Astrocyte (in vitro differentiated cells and primary cell): ENCODE results near the gene KRT28. TPM values are rescaled to one million over a fixed set of nuclear protein-coding genes. Genes with fewer than 3 reads are reported as not detected.

Source experiments
- DNase-seq: peaks from one replicate; pipeline ENCODE4 v3.0.0-alpha.2; 2010; ENCODE audit warnings: low read depth
- FAIRE-seq: peaks from 2 replicates; lab custom pipeline; 2011; peaks lifted over from hg19 to GRCh38; lab: Jason Lieb, UNC
- H2AFZ ChIP-seq: 2 replicates; pipeline ENCODE4 v1.6.0; 2012; ENCODE audit warnings: low read depth, low read length, inconsistent platforms
- H3K27ac ChIP-seq: 2 replicates; pipeline ENCODE4 v1.5.1; 2011; ENCODE audit warnings: low read depth, low read length, inconsistent platforms
- H3K27me3 ChIP-seq: 2 replicates; pipeline ENCODE4 v1.6.0; 2011; ENCODE audit warnings: low read length, inconsistent platforms; ENCODE audit not compliant: insufficient read depth
- H3K36me3 ChIP-seq: 2 replicates; pipeline ENCODE4 v1.5.1; 2011; ENCODE audit warnings: low read length, inconsistent platforms; ENCODE audit not compliant: insufficient read depth
- H3K4me1 ChIP-seq: 2 replicates; pipeline ENCODE4 v1.5.1; 2011; ENCODE audit warnings: low read length, inconsistent platforms; ENCODE audit not compliant: insufficient read depth
- H3K4me2 ChIP-seq: 2 replicates; pipeline ENCODE4 v1.6.0; 2012; ENCODE audit warnings: low read length, inconsistent platforms
- H3K4me3 ChIP-seq: 2 replicates; pipeline ENCODE4 v1.5.1; 2011; ENCODE audit warnings: low read depth, mild to moderate bottlenecking, low read length, inconsistent platforms; ENCODE audit not compliant: insufficient read depth
- H3K79me2 ChIP-seq: 2 replicates; pipeline ENCODE4 v1.6.0; 2012; ENCODE audit warnings: mild to moderate bottlenecking, low read length, inconsistent platforms; ENCODE audit not compliant: insufficient read depth
- H3K9ac ChIP-seq: 2 replicates; pipeline ENCODE4 v1.6.0; 2012; ENCODE audit warnings: mild to moderate bottlenecking, low read length, inconsistent platforms
- H3K9me3 ChIP-seq: 2 replicates; pipeline ENCODE4 v1.5.1; 2012; ENCODE audit warnings: low read depth, mild to moderate bottlenecking, low read length, inconsistent platforms; ENCODE audit not compliant: insufficient read depth
- H4K20me1 ChIP-seq: 2 replicates; pipeline ENCODE4 v1.6.0; 2012; ENCODE audit warnings: low read length, inconsistent platforms; ENCODE audit not compliant: insufficient read depth
- H3K27ac Mint-ChIP-seq: one replicate; pipeline ENCODE4 v1.8.0; 2021; ENCODE audit warnings: mild to moderate bottlenecking, mixed read lengths; ENCODE audit not compliant: unreplicated experiment
- H3K27me3 Mint-ChIP-seq: one replicate; pipeline ENCODE4 v1.8.0; 2021; ENCODE audit warnings: low read depth, mixed read lengths; ENCODE audit not compliant: unreplicated experiment
- H3K36me3 Mint-ChIP-seq: one replicate; pipeline ENCODE4 v1.8.0; 2021; ENCODE audit warnings: low read depth, mixed read lengths; ENCODE audit not compliant: unreplicated experiment
- H3K4me1 Mint-ChIP-seq: one replicate; pipeline ENCODE4 v1.8.0; 2021; ENCODE audit warnings: low read depth, mixed read lengths; ENCODE audit not compliant: unreplicated experiment
- H3K4me3 Mint-ChIP-seq: one replicate; pipeline ENCODE4 v1.8.0; 2021; ENCODE audit warnings: mild to moderate bottlenecking, moderate library complexity, mixed read lengths; ENCODE audit not compliant: unreplicated experiment
- H3K9me3 Mint-ChIP-seq: one replicate; pipeline ENCODE4 v1.8.0; 2021; ENCODE audit warnings: mild to moderate bottlenecking, mixed read lengths; ENCODE audit not compliant: unreplicated experiment
- CTCF ChIP-seq: IDR thresholded peaks from 2 replicates; pipeline ENCODE4 v1.5.1; 2011; ENCODE audit warnings: low read depth, mild to moderate bottlenecking, inconsistent platforms, low read length, moderate library complexity; ENCODE audit not compliant: insufficient read depth
- EZH2 ChIP-seq: IDR thresholded peaks from 2 replicates; pipeline ENCODE4 v1.6.1; 2012; ENCODE audit warnings: mild to moderate bottlenecking, low read length, inconsistent platforms; ENCODE audit not compliant: insufficient read depth
- total RNA-seq: library from RNA; stranded (reverse); gene quantifications from 2 replicates; pipeline ENCODE4 v1.2.1, GENCODE V29; 2021

Gene KRT28
- total RNA-seq, 1 donor from 2014 or later, result not detected

GRCh38 chr17:40801157-40801556 is 1.4 kb upstream of the KRT28 start:
- Histone ChIP-seq H3K4me2 (no peak overlapping the region), H3K36me3 (no peaks in the 10 kb centered on the region), H3K9ac (no peak overlapping the region), H3K4me1 (no peaks in the 10 kb centered on the region), H3K27me3 (peaks cover 29% of the 10 kb centered on the region), H3K79me2 (no peaks in the 10 kb centered on the region), H3K27ac (no peak overlapping the region), H4K20me1 (no peaks in the 10 kb centered on the region), H2AFZ (no peak overlapping the region), H3K9me3 (no peaks in the 10 kb centered on the region), H3K4me3 (no peak overlapping the region)
- TF ChIP-seq CTCF (no peak), EZH2 (no peak)
- no peaks in the 10 kb centered on the region for H3K36me3 Mint-ChIP-seq
- no peak overlapping the region for H3K27ac Mint-ChIP-seq
- FAIRE-seq (no peak), DNase-seq (no peak)
- no peak overlapping the region for H3K4me3 Mint-ChIP-seq
- H3K27me3 Mint-ChIP-seq, result peaks cover 11% of the 10 kb centered on the region
- peaks cover 1% of the 10 kb centered on the region for H3K9me3 Mint-ChIP-seq
- H3K4me1 Mint-ChIP-seq, result no peaks in the 10 kb centered on the region

- H3K4me1 ChIP-seq, result no peaks in the 10 kb centered on the region
- no peak overlapping the region for H3K4me3 ChIP-seq
- no peak overlapping the region for H2AFZ ChIP-seq
- no peak overlapping the region for H3K9ac ChIP-seq
- H3K27ac Mint-ChIP-seq, result no peak overlapping the region
- no peaks in the 10 kb centered on the region for H3K9me3 ChIP-seq
- no peaks in the 10 kb centered on the region for H3K36me3 Mint-ChIP-seq
- H3K4me3 Mint-ChIP-seq, result no peak overlapping the region
- no peak overlapping the region for H3K27ac ChIP-seq
- peaks cover 1% of the 10 kb centered on the region for H3K9me3 Mint-ChIP-seq
- H3K36me3 ChIP-seq, result no peaks in the 10 kb centered on the region
- H3K27me3 ChIP-seq, result peaks cover 37% of the 10 kb centered on the region
- FAIRE-seq (no peak), DNase-seq (no peak)
- no peaks in the 10 kb centered on the region for H4K20me1 ChIP-seq
- H3K27me3 Mint-ChIP-seq, result peaks cover 12% of the 10 kb centered on the region
- TF ChIP-seq CTCF (no peak), EZH2 (no peak)
- no peaks in the 10 kb centered on the region for H3K4me1 Mint-ChIP-seq
- H3K79me2 ChIP-seq, result no peaks in the 10 kb centered on the region
- no peak overlapping the region for H3K4me2 ChIP-seq
Observed at GRCh38 chr17:40800381-40800780, 622 bp upstream of the KRT28 start.

- no peak overlapping the region for H3K27ac Mint-ChIP-seq
- H3K9me3 Mint-ChIP-seq, result no peaks in the 10 kb centered on the region
- no peak overlapping the region for H3K4me2 ChIP-seq
- no peaks in the 10 kb centered on the region for H3K4me1 ChIP-seq
- no peaks in the 10 kb centered on the region for H3K9me3 ChIP-seq
- no peak for TF ChIP-seq CTCF
- no peaks in the 10 kb centered on the region for H3K79me2 ChIP-seq
- DNase-seq (no peak), FAIRE-seq (no peak)
- H3K27me3 Mint-ChIP-seq, result peaks cover 21% of the 10 kb centered on the region
- H3K36me3 ChIP-seq, result no peaks in the 10 kb centered on the region
- no peaks in the 10 kb centered on the region for H4K20me1 ChIP-seq
- no peaks in the 10 kb centered on the region for H3K36me3 Mint-ChIP-seq
- no peaks in the 10 kb centered on the region for H3K4me1 Mint-ChIP-seq
- H3K27ac ChIP-seq, result no peak overlapping the region
- H3K4me3 ChIP-seq, result no peak overlapping the region
- H2AFZ ChIP-seq, result no peak overlapping the region
- H3K27me3 ChIP-seq, result peaks cover 42% of the 10 kb centered on the region
- no peak overlapping the region for H3K9ac ChIP-seq
- no peak overlapping the region for H3K4me3 Mint-ChIP-seq
Observed at GRCh38 chr17:40796846-40797245, 2.9 kb downstream of the KRT28 start.
